HL-60 (cell line): ENCODE measurements around the gene CCDC57.
"Not testable (repeated sequence)": the region's sequence is repeated elsewhere in the genome, so short reads cannot be mapped to it uniquely, and the experiment has no call there.

ENCODE experiments used
- SPI1 ChIP-seq: IDR thresholded peaks from 2 replicates; pipeline ENCODE4 v1.6.1; 2012; ENCODE audit warnings: low read depth, mild to moderate bottlenecking, borderline replicate concordance
- TF ChIP-seq, protein P1 (sequence below): IDR thresholded peaks from one replicate; pipeline ENCODE4 v1.5.1; 2011; ENCODE audit warnings: low read length, control low read depth, inconsistent platforms; ENCODE audit not compliant: insufficient read depth
- TF ChIP-seq, protein P2 (sequence below): IDR thresholded peaks from 2 replicates; pipeline ENCODE4 v1.6.1; 2012; ENCODE audit warnings: low read depth; ENCODE audit not compliant: insufficient replicate concordance

DNA sequence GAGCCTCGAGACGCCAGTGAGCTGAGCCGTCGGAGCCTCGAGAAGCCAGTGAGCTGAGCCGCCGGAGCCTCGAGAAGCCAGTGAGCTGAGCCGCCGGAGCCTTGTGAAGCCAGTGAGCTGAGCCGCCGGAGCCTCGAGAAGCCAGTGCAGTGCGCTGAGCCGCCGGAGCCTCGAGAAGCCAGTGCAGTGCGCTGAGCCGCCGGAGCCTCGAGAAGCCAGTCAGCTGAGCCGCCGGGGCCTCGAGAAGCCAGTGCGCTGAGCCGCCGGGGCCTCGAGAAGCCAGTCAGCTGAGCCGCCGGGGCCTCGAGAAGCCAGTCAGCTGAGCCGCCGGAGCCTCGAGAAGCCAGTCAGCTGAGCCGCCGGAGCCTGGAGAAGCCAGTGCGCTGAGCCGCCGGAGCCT lies 41.5 kb upstream of the CCDC57 start:
- TF ChIP-seq, protein P1, sequence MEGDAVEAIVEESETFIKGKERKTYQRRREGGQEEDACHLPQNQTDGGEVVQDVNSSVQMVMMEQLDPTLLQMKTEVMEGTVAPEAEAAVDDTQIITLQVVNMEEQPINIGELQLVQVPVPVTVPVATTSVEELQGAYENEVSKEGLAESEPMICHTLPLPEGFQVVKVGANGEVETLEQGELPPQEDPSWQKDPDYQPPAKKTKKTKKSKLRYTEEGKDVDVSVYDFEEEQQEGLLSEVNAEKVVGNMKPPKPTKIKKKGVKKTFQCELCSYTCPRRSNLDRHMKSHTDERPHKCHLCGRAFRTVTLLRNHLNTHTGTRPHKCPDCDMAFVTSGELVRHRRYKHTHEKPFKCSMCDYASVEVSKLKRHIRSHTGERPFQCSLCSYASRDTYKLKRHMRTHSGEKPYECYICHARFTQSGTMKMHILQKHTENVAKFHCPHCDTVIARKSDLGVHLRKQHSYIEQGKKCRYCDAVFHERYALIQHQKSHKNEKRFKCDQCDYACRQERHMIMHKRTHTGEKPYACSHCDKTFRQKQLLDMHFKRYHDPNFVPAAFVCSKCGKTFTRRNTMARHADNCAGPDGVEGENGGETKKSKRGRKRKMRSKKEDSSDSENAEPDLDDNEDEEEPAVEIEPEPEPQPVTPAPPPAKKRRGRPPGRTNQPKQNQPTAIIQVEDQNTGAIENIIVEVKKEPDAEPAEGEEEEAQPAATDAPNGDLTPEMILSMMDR = not testable (repeated sequence)
- not testable (repeated sequence) for TF ChIP-seq SPI1
- TF ChIP-seq, protein P2, sequence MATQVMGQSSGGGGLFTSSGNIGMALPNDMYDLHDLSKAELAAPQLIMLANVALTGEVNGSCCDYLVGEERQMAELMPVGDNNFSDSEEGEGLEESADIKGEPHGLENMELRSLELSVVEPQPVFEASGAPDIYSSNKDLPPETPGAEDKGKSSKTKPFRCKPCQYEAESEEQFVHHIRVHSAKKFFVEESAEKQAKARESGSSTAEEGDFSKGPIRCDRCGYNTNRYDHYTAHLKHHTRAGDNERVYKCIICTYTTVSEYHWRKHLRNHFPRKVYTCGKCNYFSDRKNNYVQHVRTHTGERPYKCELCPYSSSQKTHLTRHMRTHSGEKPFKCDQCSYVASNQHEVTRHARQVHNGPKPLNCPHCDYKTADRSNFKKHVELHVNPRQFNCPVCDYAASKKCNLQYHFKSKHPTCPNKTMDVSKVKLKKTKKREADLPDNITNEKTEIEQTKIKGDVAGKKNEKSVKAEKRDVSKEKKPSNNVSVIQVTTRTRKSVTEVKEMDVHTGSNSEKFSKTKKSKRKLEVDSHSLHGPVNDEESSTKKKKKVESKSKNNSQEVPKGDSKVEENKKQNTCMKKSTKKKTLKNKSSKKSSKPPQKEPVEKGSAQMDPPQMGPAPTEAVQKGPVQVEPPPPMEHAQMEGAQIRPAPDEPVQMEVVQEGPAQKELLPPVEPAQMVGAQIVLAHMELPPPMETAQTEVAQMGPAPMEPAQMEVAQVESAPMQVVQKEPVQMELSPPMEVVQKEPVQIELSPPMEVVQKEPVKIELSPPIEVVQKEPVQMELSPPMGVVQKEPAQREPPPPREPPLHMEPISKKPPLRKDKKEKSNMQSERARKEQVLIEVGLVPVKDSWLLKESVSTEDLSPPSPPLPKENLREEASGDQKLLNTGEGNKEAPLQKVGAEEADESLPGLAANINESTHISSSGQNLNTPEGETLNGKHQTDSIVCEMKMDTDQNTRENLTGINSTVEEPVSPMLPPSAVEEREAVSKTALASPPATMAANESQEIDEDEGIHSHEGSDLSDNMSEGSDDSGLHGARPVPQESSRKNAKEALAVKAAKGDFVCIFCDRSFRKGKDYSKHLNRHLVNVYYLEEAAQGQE = not testable (repeated sequence)
